Left lobe of liver (tissue), 2 donors: Measurements from ENCODE around the gene IFITM10. TPM values are rescaled to one million over a fixed set of nuclear protein-coding genes. Genes with fewer than 3 reads are reported as not detected.
"Not testable (repeated sequence)": the region's sequence is repeated elsewhere in the genome, so short reads cannot be mapped to it uniquely, and the experiment has no call there.

Source experiments
- ATAC-seq: fragments of 200-7000 bp; cut with Tn5 transposase; one replicate; pipeline ENCODE4 v1.9.1; 2020; ENCODE audit warnings: mild to moderate bottlenecking, moderate library complexity
- DNase-seq: peaks from one replicate; pipeline ENCODE4 v3.0.0-alpha.2; 2020; ENCODE audit warnings: low spot score
- total RNA-seq: library from RNA; stranded (reverse); gene quantifications from one replicate; pipeline ENCODE4 v1.2.1, GENCODE V29; 2021
- donor health status: DM: no; HTN: no; CAD: no; lungs with moderate emphysema.
- donor health status: DM: no; HTN: yes; CAD: no.

IFITM10 gene
- total RNA-seq, 1 donor from 2014 or later, result 15.7 TPM

DNA sequence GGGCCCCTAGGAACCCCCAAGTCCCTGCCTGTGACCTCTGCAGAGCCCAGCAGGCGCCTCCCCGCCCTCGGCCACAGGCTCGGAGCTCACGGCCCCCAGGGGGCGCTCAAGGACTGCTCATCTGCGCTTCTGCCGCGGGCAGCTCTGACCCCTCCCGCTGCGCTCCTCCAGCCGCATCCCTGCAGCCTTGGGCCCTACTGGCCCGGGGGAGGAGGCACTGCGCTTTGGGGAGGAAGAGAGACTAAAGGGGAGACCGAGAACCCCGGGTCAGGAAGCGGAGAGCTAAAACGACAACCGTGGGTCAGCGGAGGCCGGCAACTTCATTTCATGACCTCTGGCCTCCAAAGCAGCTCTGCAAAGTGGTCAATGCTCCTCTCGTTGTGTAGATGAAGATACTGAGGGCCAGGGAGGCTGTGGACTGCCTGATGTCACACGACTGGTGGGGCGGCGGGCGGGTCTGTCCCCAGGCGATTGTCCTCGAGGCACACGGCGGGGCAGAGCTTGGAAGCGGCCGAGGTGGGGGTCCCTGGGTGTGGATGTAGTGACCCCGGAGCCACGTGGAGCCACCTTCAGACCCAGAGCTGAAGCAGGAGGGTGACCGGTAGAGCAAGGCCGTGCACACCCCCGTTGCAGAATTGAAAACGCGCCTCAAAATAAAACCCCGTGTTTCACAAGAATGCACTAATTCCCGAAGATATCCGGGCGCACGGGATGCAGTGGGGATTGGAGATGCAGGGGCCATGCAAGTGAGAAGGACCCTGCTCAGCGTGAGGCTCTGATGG lies 56.1 kb downstream of the IFITM10 start:
- peak; percentile 90 for DNase-seq
- peak; percentile 63 for ATAC-seq

DNA sequence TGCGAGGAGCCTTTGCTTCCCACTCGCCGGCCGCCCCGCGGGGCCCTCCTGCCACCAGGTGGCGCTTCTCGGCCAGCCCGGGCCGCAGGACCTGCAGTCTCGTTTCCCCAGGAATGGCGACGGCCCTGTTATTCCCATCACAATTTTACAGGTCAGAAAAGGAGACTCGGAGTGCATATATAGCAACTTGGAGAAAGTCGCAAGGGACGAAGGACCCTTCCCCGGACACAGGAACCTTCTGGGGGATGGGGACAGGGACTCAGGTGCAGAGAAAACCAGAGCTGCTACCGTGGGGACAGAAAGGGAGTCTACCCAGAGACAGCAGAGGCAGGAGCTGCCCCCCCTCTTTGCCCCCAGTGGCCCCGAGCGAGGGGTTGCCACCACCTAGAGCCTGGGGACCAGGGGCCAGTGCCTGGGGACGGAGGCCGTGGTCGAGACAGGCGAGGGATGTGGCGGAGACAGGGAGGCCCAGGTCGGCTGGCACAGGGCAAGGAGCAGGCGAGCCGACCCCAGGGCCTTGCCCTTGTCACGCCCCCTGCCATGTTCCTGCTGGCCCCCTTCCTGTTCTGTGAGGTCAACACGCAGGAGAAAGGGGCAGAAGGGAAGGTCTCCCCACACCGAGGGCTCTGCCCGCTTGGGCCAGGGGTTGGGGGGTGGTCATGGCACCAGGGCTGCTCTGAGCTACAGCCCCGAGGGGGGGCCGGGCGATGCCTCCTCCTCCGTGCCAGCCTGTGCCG lies 56.9 kb downstream of the IFITM10 start:
- ATAC-seq, result peak; percentile 44
- DNase-seq, result peak; percentile 83

DNA sequence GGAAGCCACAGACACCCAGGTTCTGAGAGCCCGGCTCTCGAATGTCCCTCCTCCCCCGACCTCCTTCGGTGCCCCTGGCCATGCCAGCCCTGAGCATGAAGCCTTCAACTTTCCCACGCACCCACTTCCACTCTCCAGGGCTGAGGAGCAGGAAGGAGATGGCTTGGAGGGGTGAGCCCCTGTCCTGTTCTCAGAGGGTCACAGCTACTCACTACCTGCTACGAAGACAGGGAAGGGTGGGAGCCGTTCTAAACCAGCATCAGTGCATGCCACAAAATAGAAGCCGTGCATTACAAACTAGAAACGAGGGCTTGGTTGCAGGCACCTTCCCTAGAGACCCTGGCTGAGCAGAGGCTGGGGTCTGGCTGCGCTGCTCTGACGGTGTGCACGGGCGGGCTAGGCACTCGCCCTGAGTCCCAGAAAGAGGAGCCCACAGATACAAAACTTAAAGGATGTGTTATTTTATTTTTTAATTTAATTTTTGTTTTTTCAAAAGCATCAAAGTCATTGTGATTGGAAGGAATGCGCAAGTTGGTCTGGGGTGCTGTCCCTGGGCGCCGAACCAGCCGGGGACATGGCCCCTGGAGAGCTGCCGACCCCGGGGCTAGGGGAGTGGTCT lies 57.6 kb downstream of the IFITM10 start:
- DNase-seq (no peak), ATAC-seq (no peak)

DNA sequence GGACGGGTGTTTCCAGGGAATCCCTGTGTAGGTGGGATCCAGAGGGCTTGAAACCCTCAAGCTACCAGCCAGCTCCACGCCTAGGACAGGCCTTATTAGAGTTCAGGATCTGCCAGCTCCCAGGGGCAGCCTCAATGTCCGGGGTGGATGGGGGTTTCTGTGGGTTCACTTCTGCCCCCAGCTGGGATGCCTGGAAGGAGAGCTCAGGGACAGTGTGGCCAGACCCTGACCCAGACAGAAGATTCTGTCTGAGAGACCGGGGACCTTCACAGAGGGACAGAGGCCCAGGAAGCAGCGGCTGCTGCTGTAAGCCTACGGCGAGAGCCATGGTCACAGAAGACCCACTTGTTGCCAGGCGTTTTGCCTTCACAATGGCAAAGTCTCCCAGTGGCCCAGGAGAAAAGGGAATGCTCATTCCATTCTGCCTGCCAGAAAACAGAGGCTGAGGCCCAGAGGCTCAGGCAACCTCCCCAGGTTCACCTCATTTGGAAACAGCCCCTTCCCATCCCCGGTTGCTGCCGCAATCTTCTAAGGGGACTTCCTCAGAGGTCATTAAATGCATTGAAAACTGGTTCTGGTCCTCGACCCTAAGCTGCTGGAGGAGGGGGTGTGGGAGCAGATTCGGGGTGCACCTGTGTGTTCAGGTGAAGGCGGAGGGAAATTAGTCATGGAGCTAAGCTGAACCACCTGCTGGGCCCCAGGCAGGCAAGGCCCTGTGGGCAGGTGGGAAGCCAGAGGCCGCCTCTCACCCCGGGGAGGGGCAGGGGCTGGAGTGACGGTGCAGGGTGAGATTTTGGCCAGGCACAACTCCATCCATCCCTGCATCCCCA lies 58.3 kb downstream of the IFITM10 start:
- DNase-seq (peak; percentile 53), ATAC-seq (no peak)

DNA sequence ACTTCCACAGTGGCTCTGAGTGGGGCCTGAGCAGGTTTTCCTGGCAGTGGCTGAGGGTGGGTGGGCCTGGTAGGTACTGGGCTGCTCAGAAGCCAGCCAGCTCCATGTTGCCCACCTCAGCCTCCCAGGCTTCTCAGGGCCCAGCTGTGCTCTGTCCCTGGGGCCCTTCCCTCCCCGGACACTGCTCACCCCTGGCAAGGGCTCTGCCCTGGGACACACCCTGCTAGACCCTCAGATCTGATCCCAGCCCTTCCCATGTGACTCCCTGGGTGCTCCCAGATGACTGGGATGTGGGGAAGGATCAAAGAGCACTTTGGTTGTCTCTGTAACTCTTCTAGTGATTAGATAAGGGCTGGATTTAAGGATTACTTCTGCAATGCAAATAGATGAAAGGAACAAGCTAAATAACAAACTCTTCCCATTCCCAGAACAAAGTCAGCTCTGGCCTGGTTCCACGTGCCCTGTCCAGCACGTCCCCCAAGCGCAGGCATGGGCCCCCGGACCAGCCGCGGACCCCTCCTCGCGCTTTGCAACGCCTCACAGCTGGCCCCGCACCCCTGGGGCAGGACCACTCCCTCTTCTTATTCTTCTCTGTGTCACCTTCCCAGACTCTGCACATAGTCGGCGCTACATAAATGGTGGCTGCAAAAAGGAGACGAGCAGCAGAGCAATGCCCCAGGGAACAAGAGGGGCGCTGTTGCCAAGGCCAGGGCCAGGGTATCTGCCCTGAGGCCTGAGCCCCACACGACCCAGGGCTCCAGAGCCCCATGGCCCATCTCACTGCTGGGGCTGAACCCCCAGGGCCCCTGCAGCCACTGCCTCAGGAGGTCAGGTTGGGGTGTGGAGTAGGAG lies 59.1 kb downstream of the IFITM10 start:
- peak; percentile 51 for ATAC-seq
- DNase-seq, result peak; percentile 89

DNA sequence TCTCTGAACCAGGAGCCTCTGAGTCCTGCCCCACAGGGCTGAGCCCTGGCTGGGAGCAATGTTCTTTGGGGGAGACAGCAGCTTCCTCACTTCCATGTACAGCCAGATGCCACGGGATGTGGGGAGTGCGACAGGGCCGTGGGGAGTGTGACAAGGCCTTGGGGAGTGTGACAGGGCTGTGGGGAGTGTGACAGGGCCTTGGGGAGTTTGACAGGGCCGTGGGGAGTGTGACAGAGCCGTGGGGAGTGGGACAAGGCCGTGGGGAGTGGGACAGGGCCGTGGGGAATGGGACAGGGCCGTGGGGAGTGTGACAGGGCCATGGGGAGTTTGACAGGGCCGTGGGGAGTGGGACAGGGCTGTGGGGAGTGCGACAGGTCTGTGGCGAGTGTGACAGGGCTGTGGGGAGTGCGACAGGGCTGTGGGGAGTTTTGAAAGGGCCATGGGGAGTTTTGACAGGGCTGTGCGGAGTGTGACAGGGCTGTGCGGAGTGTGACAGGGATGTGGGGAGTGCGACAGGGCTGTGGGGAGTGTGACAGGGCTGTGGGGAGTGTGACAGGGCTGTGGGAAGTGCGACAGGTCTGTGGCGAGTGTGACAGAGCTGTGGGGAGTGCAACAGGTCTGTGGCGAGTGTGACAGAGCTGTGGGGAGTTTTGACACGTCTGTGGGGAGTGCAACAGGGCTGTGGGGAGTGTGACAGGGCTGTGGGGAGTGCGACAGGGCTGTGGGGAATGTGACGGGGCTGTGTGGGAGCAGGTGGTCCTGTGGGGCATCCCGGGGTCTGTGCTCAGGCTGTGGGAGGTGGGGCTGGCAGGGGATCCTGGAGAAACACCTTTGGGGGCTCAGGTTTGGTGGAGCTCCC lies 60.0 kb downstream of the IFITM10 start:
- ATAC-seq (no peak), DNase-seq (peak; percentile 45)

DNA sequence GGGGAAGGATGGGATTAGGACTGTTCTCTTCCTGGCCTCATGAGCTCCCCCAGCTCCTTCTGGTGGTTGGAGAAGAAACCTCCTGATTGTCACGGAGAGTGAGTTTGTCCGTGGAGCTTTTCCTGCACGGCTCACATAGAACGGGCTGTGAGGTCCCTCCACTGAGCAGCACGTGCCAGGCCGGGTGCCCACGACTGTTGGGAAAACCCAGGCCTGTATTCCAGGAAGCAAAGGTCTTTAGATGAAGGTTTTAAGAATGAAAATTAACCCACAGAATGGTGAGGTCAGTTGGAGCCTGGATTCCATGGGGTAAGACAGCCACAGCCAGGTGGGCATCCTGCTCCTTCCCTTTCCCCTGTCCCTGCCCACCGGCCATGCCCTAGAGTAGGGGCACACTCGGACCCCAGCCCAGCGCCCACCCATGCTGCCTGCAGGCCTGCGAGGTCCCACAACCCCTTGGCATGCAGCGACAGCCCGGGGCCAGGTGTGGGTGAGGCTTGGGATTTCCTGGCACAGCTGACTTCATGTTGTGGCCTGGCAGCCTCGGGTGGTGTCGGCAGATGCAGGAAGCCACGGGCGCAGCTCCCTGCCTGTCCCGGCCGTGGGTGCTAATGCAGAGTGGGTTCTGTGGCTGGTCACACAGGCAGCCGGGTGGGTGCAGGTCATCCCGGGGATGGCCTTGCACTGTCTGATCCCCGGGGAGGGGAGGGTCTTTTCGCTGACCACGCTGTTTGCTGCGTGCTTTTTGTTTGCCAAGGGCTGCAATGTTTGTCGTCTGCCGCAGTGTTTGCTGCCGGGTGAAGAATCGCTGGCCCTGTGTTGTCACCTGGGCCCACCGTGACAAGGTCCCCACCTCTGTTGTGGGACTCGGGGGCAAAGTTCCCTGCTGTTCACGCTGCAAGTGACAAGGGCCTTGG lies 60.9 kb downstream of the IFITM10 start:
- peak; percentile 94 for DNase-seq
- ATAC-seq, result peak; percentile 35

DNA sequence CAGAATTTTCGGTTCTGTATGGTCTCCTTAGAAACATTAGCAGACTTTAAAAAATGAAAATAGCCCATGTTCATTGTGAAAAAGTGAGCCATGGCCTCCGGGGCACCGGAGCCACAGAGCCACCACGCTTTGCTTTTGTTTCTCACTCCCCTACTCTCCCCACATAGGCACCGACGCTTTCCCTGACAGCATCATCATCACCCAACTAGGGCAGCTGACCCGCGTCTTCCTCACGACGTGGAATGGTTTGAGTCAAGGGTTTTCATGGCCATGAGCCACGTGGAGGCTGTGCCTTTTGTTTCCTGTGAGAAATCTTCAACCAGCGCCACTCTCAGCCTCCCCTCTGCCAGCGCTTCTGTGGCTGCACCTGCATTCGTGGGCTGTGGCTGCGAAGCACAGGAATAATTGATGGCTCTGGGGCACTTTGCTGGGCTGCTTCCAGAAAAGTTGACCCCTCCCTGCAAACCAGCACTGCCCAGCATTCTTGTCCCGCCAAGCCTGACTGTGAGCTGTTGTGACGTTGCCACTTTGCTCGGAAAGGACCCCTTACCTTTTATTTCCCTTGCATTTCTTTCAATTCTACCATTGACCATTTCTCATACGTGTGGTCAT lies 62.0 kb downstream of the IFITM10 start:
- ATAC-seq, result peak; percentile 0
- peak; percentile 59 for DNase-seq

DNA sequence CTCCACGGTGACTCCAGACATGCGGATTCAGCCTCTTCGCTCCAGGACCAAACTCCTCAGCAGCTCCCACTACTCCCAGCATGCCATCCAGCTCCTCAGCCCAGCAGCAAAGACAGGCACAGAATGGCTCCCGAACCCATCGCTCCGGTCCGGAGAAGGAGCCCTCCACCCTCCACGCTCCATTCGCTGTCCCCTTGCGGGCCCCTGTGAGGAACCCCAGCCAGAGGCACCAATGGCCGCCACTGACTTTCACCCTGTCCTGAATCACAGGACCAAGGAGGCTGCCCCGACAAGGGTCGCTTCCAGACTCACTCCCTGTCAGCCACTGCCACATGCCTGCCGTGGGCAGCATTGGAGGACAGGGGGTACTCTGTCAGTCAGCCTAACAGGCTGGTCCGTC lies 64.2 kb downstream of the IFITM10 start:
- ATAC-seq, result not testable (repeated sequence)
- peak; percentile 49 for DNase-seq

DNA sequence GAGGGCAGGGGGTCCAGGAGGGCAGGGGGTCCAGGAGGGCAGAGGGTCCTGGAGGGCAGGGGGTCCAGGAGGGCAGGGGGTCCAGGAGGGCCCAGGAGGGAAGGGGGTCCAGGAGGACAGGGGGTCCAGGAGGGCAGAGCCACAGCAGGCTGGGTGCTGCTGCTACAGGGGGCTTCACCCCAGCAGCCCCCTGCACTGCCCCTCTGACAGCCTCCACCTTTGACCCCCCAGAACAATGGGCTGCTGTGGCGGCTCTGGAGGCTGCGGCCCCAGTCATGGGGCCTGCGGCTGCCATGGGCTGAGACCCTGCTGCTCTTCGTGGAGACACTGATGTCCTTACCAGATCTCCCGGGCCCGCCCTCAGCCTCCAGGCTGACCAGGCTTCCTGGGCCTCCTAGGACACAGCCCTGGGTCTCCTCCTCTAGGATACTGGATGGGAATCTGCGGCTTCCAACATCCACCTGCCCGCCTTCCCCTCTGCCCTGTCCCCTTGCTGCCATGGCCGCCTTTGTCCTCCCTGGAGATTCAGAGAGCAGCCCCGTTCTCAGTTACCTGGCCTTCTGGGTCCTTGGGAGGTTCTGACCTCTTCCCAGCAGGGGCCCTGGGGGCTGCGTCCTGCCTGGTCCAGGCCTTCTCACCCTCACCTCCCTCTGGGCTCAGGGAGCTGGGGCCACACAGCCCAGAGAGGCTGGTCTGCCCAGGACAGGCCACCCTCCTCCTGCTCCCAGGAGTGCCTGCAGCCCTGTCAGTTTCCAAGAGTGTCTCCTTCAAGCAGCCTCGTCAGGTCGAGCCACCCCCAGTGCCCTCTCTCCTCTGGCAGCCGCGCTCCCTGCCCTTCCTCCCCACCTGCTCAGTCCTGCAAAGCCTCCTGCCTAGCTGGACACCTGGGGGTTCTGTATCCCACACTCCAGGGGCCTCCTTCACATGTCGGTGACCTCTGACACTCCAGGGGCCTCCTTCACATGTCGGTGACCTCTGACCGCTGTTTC lies 65.2 kb downstream of the IFITM10 start:
- peak; percentile 51 for DNase-seq
- peak; percentile 1 for ATAC-seq

DNA sequence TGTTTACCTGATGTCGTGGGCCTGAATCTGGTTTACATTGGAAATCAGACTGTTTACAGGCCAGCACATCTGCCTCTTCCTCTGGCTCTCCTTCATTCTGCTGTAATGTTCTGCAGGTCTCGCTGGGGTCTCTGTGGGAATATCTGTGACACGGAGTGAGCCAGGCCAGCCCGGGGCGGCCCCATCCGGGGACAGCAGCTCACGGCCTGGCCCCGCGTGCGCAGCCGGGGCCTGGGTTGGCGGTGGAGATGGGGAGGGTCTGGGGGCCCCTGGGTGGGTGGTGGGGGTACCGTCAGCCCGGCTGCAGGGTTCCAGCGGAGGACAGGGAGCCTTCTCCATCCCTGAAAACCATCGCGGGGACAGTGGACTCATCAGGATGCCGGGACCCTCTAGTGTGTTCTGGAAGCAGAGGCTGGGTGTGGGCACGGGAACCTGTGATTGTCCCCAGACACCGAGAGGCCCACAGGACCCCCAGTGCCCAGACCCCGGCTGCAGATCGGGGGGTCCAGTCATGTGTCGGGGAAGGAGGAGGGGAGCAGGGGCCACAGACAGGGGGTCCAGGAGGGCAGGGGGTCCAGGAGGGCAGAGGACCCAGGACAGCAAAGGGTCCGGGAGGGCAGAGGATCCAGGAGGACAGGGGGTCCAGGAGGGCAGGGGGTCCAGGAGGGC lies 66.4 kb downstream of the IFITM10 start:
- not testable (repeated sequence) for ATAC-seq
- peak; percentile 46 for DNase-seq

DNA sequence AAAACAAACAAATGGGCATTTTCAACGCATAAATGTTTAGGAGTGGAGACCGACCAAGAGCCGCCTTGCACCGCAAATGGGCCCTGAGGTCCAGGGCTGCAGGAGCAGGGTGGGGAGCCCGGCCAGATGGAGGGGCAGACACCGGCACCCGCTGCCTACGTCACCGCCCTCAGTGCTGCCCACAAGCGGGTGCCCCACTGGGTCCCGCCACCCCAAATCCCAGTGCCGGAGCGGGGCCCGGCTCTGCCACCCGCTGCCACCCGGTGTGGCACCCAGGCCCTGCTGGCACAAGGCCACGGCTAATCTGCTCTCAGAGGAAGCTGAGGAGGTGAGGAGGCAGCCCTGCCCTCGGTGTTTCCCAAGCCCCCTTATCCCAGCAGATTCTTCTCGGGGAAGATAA lies 67.2 kb downstream of the IFITM10 start:
- DNase-seq (peak; percentile 62), ATAC-seq (peak; percentile 11)
